Activated CD8-positive, alpha-beta memory T cell treated with anti-CD3 and anti-CD28 coated beads, Interleukin-2, amount 10 ng/mL, durations not matched to agents 7 days and 5 days (primary cell): ENCODE data around the gene MED13. TPM values are rescaled to one million over a fixed set of nuclear protein-coding genes. Genes with fewer than 3 reads are reported as not detected.

Experiments used
- ATAC-seq: fragments of 150-1000 bp; cut with Tn5 transposase; one replicate; pipeline ENCODE4 v1.10.0; 2021; ENCODE audit warnings: moderate library complexity
- CTCF ChIA-PET: fragments of 350-600 bp; sonication (Branson Sonifier 250); formaldehyde crosslinking; loops from one replicate; lab custom pipeline; 2021; ENCODE audit warnings: antibody characterized with exemption; lab: Charles Lee
- DNase-seq: peaks from one replicate; pipeline ENCODE4 v3.0.0-alpha.2; 2020
- H3K27ac Mint-ChIP-seq: one replicate; pipeline ENCODE4 v1.8.0; 2021; ENCODE audit warnings: mild to moderate bottlenecking, mixed read lengths
- H3K27me3 Mint-ChIP-seq: one replicate; pipeline ENCODE4 v1.8.0; 2021; ENCODE audit warnings: mixed read lengths
- H3K36me3 Mint-ChIP-seq: one replicate; pipeline ENCODE4 v1.8.0; 2021; ENCODE audit warnings: mild to moderate bottlenecking, mixed read lengths
- H3K4me1 Mint-ChIP-seq: one replicate; pipeline ENCODE4 v1.8.0; 2021; ENCODE audit warnings: mixed read lengths
- H3K4me3 Mint-ChIP-seq: one replicate; pipeline ENCODE4 v1.8.0; 2021; ENCODE audit warnings: mild to moderate bottlenecking, moderate library complexity, mixed read lengths
- H3K9me3 Mint-ChIP-seq: one replicate; pipeline ENCODE4 v1.8.0; 2022; ENCODE audit warnings: low read depth, mixed read lengths
- total RNA-seq, 2 experiments: library from RNA; stranded (reverse); gene quantifications; one replicate each; pipeline ENCODE4 v1.2.3, GENCODE V29; 2021

MED13 gene
- total RNA-seq, 2 experiments from 2014 or later, result 52.4 to 63.6 TPM

- Mint-ChIP-seq H3K9me3 (no peaks in the 10 kb centered on the region), H3K27ac (no peak overlapping the region), H3K4me1 (peaks cover 22% of the 10 kb centered on the region), H3K4me3 (no peak overlapping the region), H3K36me3 (no peaks in the 10 kb centered on the region), H3K27me3 (no peaks in the 10 kb centered on the region)
- CTCF ChIA-PET, result interaction anchor here (1.7 to 2.0 kb wide), 2 partner anchors 10 kb away, joined by 9 to 14 read pairs; no protein-coding TSS in a partner anchor
- DNase-seq, result no peak
- no peak for ATAC-seq
Observed at GRCh38 chr17:62099532-62099931, 34.5 kb upstream of the MED13 start.

GRCh38 chr17:62098623-62099231 is 33.6 kb upstream of the MED13 start:
- Mint-ChIP-seq H3K4me3 (no peak overlapping the region), H3K27ac (peak overlapping the region; percentile 16), H3K4me1 (peaks cover 28% of the 10 kb centered on the region), H3K27me3 (no peaks in the 10 kb centered on the region), H3K9me3 (no peaks in the 10 kb centered on the region), H3K36me3 (no peaks in the 10 kb centered on the region)
- ATAC-seq, result peak; percentile 60
- DNase-seq, result peak; percentile 47
- CTCF ChIA-PET, result interaction anchor here (1.7 kb wide), 1 partner anchor 11 kb away, joined by 14 read pairs; no protein-coding TSS in a partner anchor

- no peaks in the 10 kb centered on the region for H3K9me3 Mint-ChIP-seq
- DNase-seq (no peak), ATAC-seq (no peak)
- H3K27me3 Mint-ChIP-seq, result no peaks in the 10 kb centered on the region
- no peak overlapping the region for H3K27ac Mint-ChIP-seq
- peaks cover 40% of the 10 kb centered on the region for H3K4me1 Mint-ChIP-seq
- H3K36me3 Mint-ChIP-seq, result no peaks in the 10 kb centered on the region
- no peak overlapping the region for H3K4me3 Mint-ChIP-seq
- CTCF ChIA-PET, result interaction anchor here (1.4 kb wide), 1 partner anchor 13 kb away, joined by 4 read pairs; no protein-coding TSS in a partner anchor
Observed at GRCh38 chr17:62096401-62096670, 31.3 kb upstream of the MED13 start.

- peaks cover 33% of the 10 kb centered on the region for H3K4me1 Mint-ChIP-seq
- H3K4me3 Mint-ChIP-seq, result no peak overlapping the region
- no peak for DNase-seq
- H3K9me3 Mint-ChIP-seq, result no peaks in the 10 kb centered on the region
- no peak for ATAC-seq
- no peaks in the 10 kb centered on the region for H3K36me3 Mint-ChIP-seq
- no peaks in the 10 kb centered on the region for H3K27me3 Mint-ChIP-seq
- peak overlapping the region; percentile 7 for H3K27ac Mint-ChIP-seq
- CTCF ChIA-PET, result interaction anchor here (1.2 kb wide), 1 partner anchor 15 kb away, joined by 5 read pairs; no protein-coding TSS in a partner anchor
Observed at GRCh38 chr17:62094175-62094574, 29.1 kb upstream of the MED13 start.

GRCh38 chr17:62093188-62094155 is 28.4 kb upstream of the MED13 start:
- H3K4me3 Mint-ChIP-seq, result no peak overlapping the region
- H3K36me3 Mint-ChIP-seq, result no peaks in the 10 kb centered on the region
- H3K4me1 Mint-ChIP-seq, result peaks cover 26% of the 10 kb centered on the region
- no peaks in the 10 kb centered on the region for H3K27me3 Mint-ChIP-seq
- ATAC-seq (peak; percentile 97), DNase-seq (peak; percentile 54)
- H3K9me3 Mint-ChIP-seq, result no peaks in the 10 kb centered on the region
- H3K27ac Mint-ChIP-seq, result peak overlapping the region; percentile 25
- CTCF ChIA-PET, result interaction anchor here (0.7 to 1.2 kb wide), 3 partner anchors 16 to 189 kb away, joined by 3 to 5 read pairs (median 3); no protein-coding TSS in a partner anchor

- ATAC-seq (no peak), DNase-seq (no peak)
- Mint-ChIP-seq H3K36me3 (no peaks in the 10 kb centered on the region), H3K9me3 (no peaks in the 10 kb centered on the region), H3K27me3 (no peaks in the 10 kb centered on the region), H3K4me3 (no peak overlapping the region), H3K4me1 (peaks cover 21% of the 10 kb centered on the region), H3K27ac (no peak overlapping the region)
- CTCF ChIA-PET, result interaction anchor here (0.7 to 1.0 kb wide), 2 partner anchors 17 to 189 kb away, joined by 3 read pairs; no protein-coding TSS in a partner anchor
Observed at GRCh38 chr17:62092784-62093183, 27.7 kb upstream of the MED13 start.

- CTCF ChIA-PET, result no interaction called here
- no peaks in the 10 kb centered on the region for H3K27me3 Mint-ChIP-seq
- no peak overlapping the region for H3K27ac Mint-ChIP-seq
- DNase-seq (no peak), ATAC-seq (no peak)
- no peak overlapping the region for H3K4me3 Mint-ChIP-seq
- H3K4me1 Mint-ChIP-seq, result peaks cover 18% of the 10 kb centered on the region
- no peaks in the 10 kb centered on the region for H3K36me3 Mint-ChIP-seq
- no peaks in the 10 kb centered on the region for H3K9me3 Mint-ChIP-seq
Observed at GRCh38 chr17:62091804-62092203, 26.7 kb upstream of the MED13 start.

DNA sequence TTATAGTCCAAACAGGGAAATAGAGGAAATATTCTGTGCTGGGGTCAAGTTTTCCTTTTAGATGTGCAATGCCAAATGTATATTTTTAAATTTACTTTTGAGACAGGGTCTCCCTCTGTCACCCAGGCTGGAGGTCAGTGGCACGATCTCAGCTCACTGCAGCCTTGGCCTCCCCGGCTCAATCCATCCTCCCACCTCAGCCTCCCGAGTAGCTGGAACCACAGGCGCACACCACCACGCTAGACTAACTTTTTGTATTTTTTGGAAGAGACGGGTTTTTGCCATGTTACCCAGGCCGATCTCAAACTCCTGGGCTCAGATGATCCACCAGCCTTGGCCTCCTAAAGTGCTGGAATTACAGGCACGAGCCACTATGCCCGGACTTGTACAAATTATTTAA is 25.8 kb upstream of the MED13 start:
- CTCF ChIA-PET, result interaction anchor here (0.6 kb wide), 1 partner anchor 425 kb away, joined by 3 read pairs; no protein-coding TSS in a partner anchor
- Mint-ChIP-seq H3K4me1 (peaks cover 21% of the 10 kb centered on the region), H3K27ac (no peak overlapping the region)

DNA sequence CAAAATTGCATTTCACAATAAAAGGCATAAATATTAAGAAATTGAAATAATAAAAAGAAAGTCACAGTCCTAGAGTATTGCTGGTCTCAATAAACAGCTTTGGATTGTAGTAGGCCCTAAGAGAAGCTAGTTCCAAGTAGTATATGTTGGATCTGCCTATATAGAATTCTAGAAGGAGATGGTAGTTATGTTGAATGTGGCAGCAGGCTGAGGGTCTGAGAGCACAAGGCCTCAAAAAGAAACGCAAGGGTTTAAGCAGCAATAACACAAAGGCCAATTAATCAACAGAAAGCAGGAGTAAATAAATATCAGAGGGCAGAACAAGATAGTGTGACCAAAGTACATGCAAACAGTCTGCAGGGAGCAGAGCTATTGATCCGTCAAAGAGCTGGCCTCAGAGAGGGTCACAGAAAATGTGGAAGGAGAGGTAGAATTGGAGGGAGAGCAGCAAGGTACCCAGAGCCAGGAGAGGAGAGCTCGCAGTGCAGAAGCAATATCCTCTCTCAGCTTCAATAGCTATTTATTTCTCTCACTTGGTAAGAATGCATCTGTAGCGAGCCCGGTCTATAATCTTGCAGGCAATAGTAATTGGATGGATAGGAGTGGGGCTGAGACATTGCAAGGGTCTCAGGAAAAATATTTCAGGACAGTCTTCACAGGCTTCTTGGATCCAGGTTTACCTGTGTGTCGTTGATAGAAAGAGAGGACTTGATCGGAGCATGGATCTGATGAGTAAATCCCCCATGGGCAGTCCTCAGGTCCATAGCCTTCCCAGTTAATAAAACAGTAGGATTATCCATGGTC is 25.1 kb upstream of the MED13 start:
- H3K9me3 Mint-ChIP-seq, result no peaks in the 10 kb centered on the region
- H3K27me3 Mint-ChIP-seq, result no peaks in the 10 kb centered on the region
- H3K4me3 Mint-ChIP-seq, result no peak overlapping the region
- no peak for DNase-seq
- CTCF ChIA-PET, result interaction anchor here (0.6 to 1.2 kb wide), 2 partner anchors 19 to 424 kb away, joined by 3 read pairs; no protein-coding TSS in a partner anchor
- no peak for ATAC-seq
- H3K27ac Mint-ChIP-seq, result no peak overlapping the region
- H3K36me3 Mint-ChIP-seq, result no peaks in the 10 kb centered on the region
- peaks cover 26% of the 10 kb centered on the region for H3K4me1 Mint-ChIP-seq

More for the DNA sequence above, 25.8 kb upstream of the MED13 start:
- ATAC-seq (no peak), DNase-seq (no peak)
- Mint-ChIP-seq H3K27me3 (no peaks in the 10 kb centered on the region), H3K36me3 (no peaks in the 10 kb centered on the region), H3K9me3 (no peaks in the 10 kb centered on the region), H3K4me3 (no peak overlapping the region)

GRCh38 chr17:62089334-62089733 is 24.3 kb upstream of the MED13 start:
- Mint-ChIP-seq H3K4me3 (no peak overlapping the region), H3K9me3 (no peaks in the 10 kb centered on the region), H3K27me3 (no peaks in the 10 kb centered on the region), H3K27ac (no peak overlapping the region), H3K4me1 (peaks cover 30% of the 10 kb centered on the region), H3K36me3 (no peaks in the 10 kb centered on the region)
- no peak for ATAC-seq
- CTCF ChIA-PET, result interaction anchor here (1.2 kb wide), 1 partner anchor 20 kb away, joined by 3 read pairs; no protein-coding TSS in a partner anchor
- no peak for DNase-seq

GRCh38 chr17:62086737-62087136 is 21.7 kb upstream of the MED13 start:
- Mint-ChIP-seq H3K4me1 (peaks cover 13% of the 10 kb centered on the region), H3K9me3 (no peaks in the 10 kb centered on the region), H3K27ac (no peak overlapping the region), H3K4me3 (no peak overlapping the region), H3K36me3 (no peaks in the 10 kb centered on the region), H3K27me3 (no peaks in the 10 kb centered on the region)
- DNase-seq, result no peak
- CTCF ChIA-PET, result interaction anchor here (1.6 kb wide), 1 partner anchor 23 kb away, joined by 4 read pairs; no protein-coding TSS in a partner anchor
- ATAC-seq, result no peak

DNA sequence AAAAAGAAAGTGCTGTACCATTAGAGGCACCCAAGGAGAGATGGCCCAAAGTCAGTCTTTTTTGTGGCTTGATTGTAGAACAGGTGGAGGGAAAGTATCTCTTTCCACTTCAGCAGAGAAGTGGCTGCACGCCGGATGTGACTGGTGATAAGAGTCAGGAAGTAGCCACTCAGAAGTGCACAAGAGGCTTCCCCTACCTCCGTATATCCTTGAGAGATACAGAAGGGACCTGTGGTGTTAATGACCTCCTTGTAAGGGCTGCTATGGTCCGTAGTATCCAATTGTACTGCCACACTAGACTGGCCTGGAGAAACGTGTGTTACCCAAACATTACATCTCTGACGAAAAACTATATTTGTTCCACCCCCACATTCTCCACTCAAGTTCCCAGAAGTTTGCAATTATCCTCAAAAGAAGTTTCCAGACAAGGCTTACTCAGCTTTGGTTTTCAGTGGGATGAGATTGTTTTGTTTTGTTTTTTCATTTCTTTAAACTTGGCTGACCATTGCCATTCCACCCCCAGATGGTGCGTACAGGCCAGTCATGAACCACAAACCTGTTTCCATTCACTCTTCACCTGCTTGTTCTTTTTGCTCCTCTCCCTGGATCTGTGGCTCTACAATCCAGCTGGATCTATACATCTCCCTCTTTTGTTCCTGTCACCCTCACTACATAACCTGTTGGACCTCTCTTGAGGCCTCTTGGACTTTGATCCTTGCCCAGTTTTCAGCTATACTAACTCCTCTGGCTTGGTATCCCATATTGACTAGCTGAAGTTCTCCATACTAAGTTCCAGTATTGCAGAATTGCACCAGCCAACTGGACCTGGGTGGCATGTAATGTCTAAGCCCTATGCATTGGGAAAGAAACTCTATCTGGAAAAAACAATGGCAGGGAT is 20.7 kb upstream of the MED13 start:
- Mint-ChIP-seq H3K9me3 (no peaks in the 10 kb centered on the region), H3K4me1 (peaks cover 13% of the 10 kb centered on the region), H3K27ac (no peak overlapping the region), H3K27me3 (peaks cover 2% of the 10 kb centered on the region), H3K36me3 (no peaks in the 10 kb centered on the region), H3K4me3 (no peak overlapping the region)
- CTCF ChIA-PET, result interaction anchor here (0.7 to 1.6 kb wide), 3 partner anchors 21 to 73 kb away, joined by 3 to 4 read pairs (median 3); no protein-coding TSS in a partner anchor
- DNase-seq (peak; percentile 50), ATAC-seq (peak; percentile 60)
